SK-N-SH treated with all-trans-retinoic acid at 6 μM for 48 hours (cell line): Measurements from ENCODE around the gene FUOM.

Source experiments
- ATAC-seq: fragments of 200-7000 bp; cut with Tn5 transposase; 3 replicates; pipeline ENCODE4 v1.9.1; 2020; ENCODE audit warnings: mild to moderate bottlenecking, moderate library complexity
- ARNTL ChIP-seq: fragments of 450-650 bp; formaldehyde crosslinking; IDR thresholded peaks from 2 replicates; pipeline ENCODE4 v1.5.0; 2020; ENCODE audit warnings: low read depth, mild to moderate bottlenecking, moderate library complexity, borderline replicate concordance
- CREB5 ChIP-seq: fragments of 250-450 bp; sonication (Bioruptor Pico); IDR thresholded peaks from 2 replicates; pipeline ENCODE4 v1.5.1; 2020; ENCODE audit warnings: low read depth, mild to moderate bottlenecking, moderate library complexity
- CSRNP3 ChIP-seq: fragments of 250-450 bp; sonication (Bioruptor Pico); IDR thresholded peaks from 2 replicates; pipeline ENCODE4 v1.5.1; 2021; ENCODE audit warnings: mild to moderate bottlenecking, moderate library complexity
- GLIS3 ChIP-seq: fragments of 250-450 bp; sonication (Bioruptor Pico); IDR thresholded peaks from 2 replicates; pipeline ENCODE4 v1.5.0; 2020; ENCODE audit warnings: mild to moderate bottlenecking, moderate library complexity
- ISL1 ChIP-seq: fragments of 250-450 bp; sonication (Bioruptor Pico); IDR thresholded peaks from 2 replicates; pipeline ENCODE4 v2.1.2; 2022; ENCODE audit warnings: mild to moderate bottlenecking, moderate library complexity
- OSR1 ChIP-seq: fragments of 250-450 bp; sonication (Bioruptor Pico); IDR thresholded peaks from 2 replicates; pipeline ENCODE4 v1.8.0; 2022; ENCODE audit warnings: moderate library complexity, mild to moderate bottlenecking, inconsistent platforms
- PATZ1 ChIP-seq: fragments of 250-450 bp; sonication (Bioruptor Pico); IDR thresholded peaks from 2 replicates; pipeline ENCODE4 v1.8.0; 2020; ENCODE audit warnings: mild to moderate bottlenecking, moderate library complexity, borderline replicate concordance
- POU6F1 ChIP-seq: fragments of 250-450 bp; sonication (Bioruptor Pico); IDR thresholded peaks from 2 replicates; pipeline ENCODE4 v1.8.0; 2021; ENCODE audit warnings: low read depth, mild to moderate bottlenecking, moderate library complexity, borderline replicate concordance
- RARB ChIP-seq: fragments of 250-450 bp; sonication (Bioruptor Pico); IDR thresholded peaks from 2 replicates; pipeline ENCODE4 v1.8.0; 2021; ENCODE audit warnings: mild to moderate bottlenecking, moderate library complexity
- SNAI2 ChIP-seq: fragments of 250-450 bp; sonication (Bioruptor Pico); IDR thresholded peaks from 2 replicates; pipeline ENCODE4 v1.5.0; 2020; ENCODE audit warnings: mild to moderate bottlenecking, moderate library complexity
- TCF4 ChIP-seq: fragments of 250-450 bp; sonication (Bioruptor Pico); IDR thresholded peaks from 2 replicates; pipeline ENCODE4 v1.8.0; 2021; ENCODE audit warnings: mild to moderate bottlenecking, moderate library complexity, borderline replicate concordance
- TOX ChIP-seq: fragments of 250-450 bp; sonication (Bioruptor Pico); IDR thresholded peaks from 2 replicates; pipeline ENCODE4 v1.8.0; 2021; ENCODE audit warnings: mild to moderate bottlenecking, moderate library complexity, borderline replicate concordance
- TSHZ2 ChIP-seq: fragments of 250-450 bp; sonication (Bioruptor Pico); IDR thresholded peaks from 2 replicates; pipeline ENCODE4 v1.5.0; 2020; ENCODE audit warnings: mild to moderate bottlenecking, moderate library complexity
- ZC3H10 ChIP-seq: fragments of 250-450 bp; sonication (Bioruptor Pico); IDR thresholded peaks from 2 replicates; pipeline ENCODE4 v1.5.1; 2021; ENCODE audit warnings: mild to moderate bottlenecking, moderate library complexity
- ZFP3 ChIP-seq: fragments of 250-450 bp; sonication (Bioruptor Pico); IDR thresholded peaks from 2 replicates; pipeline ENCODE4 v1.5.0; 2020; ENCODE audit warnings: mild to moderate bottlenecking, moderate library complexity
- ZFP30 ChIP-seq: fragments of 450-650 bp; formaldehyde crosslinking; IDR thresholded peaks from 2 replicates; pipeline ENCODE4 v1.5.0; 2022; ENCODE audit warnings: mild to moderate bottlenecking, moderate library complexity
- ZNF565 ChIP-seq: fragments of 450-650 bp; formaldehyde crosslinking; conservative IDR thresholded peaks from 2 replicates; pipeline ENCODE4 v1.5.0; 2020; ENCODE audit warnings: low read depth, mild to moderate bottlenecking, moderate library complexity
- ZNF70 ChIP-seq: fragments of 450-650 bp; formaldehyde crosslinking; IDR thresholded peaks from 2 replicates; pipeline ENCODE4 v1.5.0; 2020; ENCODE audit warnings: mild to moderate bottlenecking, moderate library complexity
- ZNF8 ChIP-seq: fragments of 450-650 bp; formaldehyde crosslinking; IDR thresholded peaks from 2 replicates; pipeline ENCODE4 v1.5.0; 2020; ENCODE audit warnings: mild to moderate bottlenecking, moderate library complexity

The FUOM gene

GRCh38 chr10:133313192-133313591 lies 44.6 kb downstream of the FUOM start:
- no peak for TF ChIP-seq RARB (CRISPR knock-in tag)
- no peak for TF ChIP-seq ISL1
- no peak for TF ChIP-seq TOX (CRISPR knock-in tag)
- TF ChIP-seq ZNF70 (CRISPR knock-in tag) = no peak
- TF ChIP-seq POU6F1 (CRISPR knock-in tag) = no peak
- no peak for TF ChIP-seq TSHZ2 (CRISPR knock-in tag)
- TF ChIP-seq GLIS3 (CRISPR knock-in tag) = no peak
- TF ChIP-seq OSR1 (CRISPR knock-in tag) = no peak
- no peak for TF ChIP-seq PATZ1
- no peak for TF ChIP-seq ZFP30
- TF ChIP-seq CREB5 = no peak
- TF ChIP-seq ARNTL (CRISPR knock-in tag) = no peak
- no peak for TF ChIP-seq ZNF8 (CRISPR knock-in tag)
- TF ChIP-seq ZFP3 = no peak
- no peak for TF ChIP-seq ZC3H10 (CRISPR knock-in tag)
- no peak for TF ChIP-seq ZNF565
- TF ChIP-seq CSRNP3 = no peak
- ATAC-seq = no peak

- ATAC-seq = no peak
- TF ChIP-seq CREB5 (no peak), ZNF8 (CRISPR knock-in tag) (no peak), ZNF565 (no peak), OSR1 (CRISPR knock-in tag) (no peak), TSHZ2 (CRISPR knock-in tag) (no peak), ISL1 (no peak), GLIS3 (CRISPR knock-in tag) (no peak), RARB (CRISPR knock-in tag) (no peak), ARNTL (CRISPR knock-in tag) (no peak), CSRNP3 (no peak), ZC3H10 (CRISPR knock-in tag) (no peak), TCF4 (no peak), SNAI2 (CRISPR knock-in tag) (no peak)
Observed at GRCh38 chr10:133312769-133313145, 45.1 kb downstream of the FUOM start.
